Body of pancreas (tissue), 4 donors: ENCODE results near the gene DHX16.

Source experiments
- CTCF ChIP-seq, 7 experiments: fragments of 450-650 bp in 4 of 7; fragments of 200-600 bp in 3 of 7; sonication (generic) in 3 of 7; IDR thresholded peaks; one replicate each; pipeline ENCODE4 v1.5.1; 2016 to 2019; ENCODE audit warnings: antibody characterized with exemption in 7 of 7
- POLR2A ChIP-seq, 3 donors: fragments of 450-650 bp; IDR thresholded peaks; one replicate each; pipeline ENCODE4 v1.6.1; 2016; ENCODE audit warnings: antibody characterized with exemption in 3 of 3, mild to moderate bottlenecking in 2 of 3

- TF ChIP-seq CTCF (IDR thresholded peaks at IDR 0.05) (peak in 3 of 7 experiments; percentile 15 to 23 (median 18)), POLR2A (IDR thresholded peaks at IDR 0.05) (peak in 1 of 3 donors; percentile 4)
Observed at GRCh38 chr6:30612213-30612612, 60.6 kb downstream of the DHX16 start.
